H1 (cell line): ENCODE results near the gene BCL2L12. TPM values are rescaled to one million over a fixed set of nuclear protein-coding genes. Genes with fewer than 3 reads are reported as not detected.

Source experiments
- ASH2L ChIP-seq: fragments of 200-600, 300-600 bp; sonication (generic); IDR thresholded peaks from one replicate; pipeline ENCODE4 v1.7.1; 2017; ENCODE audit warnings: low read length
- GABPA ChIP-seq: IDR thresholded peaks from 2 replicates; pipeline ENCODE4 v1.6.1; 2011; ENCODE audit warnings: mild to moderate bottlenecking, low read length, moderate library complexity, borderline replicate concordance; ENCODE audit not compliant: insufficient read depth
- HDAC2 ChIP-seq, 2 experiments: fragments of 300-600 bp in 1 of 2; sonication (generic) in 1 of 2; IDR thresholded peaks; 2 replicates each; pipeline ENCODE4 v1.6.1; 2011 to 2012; ENCODE audit warnings: low read depth in 2 of 2, low read length in 2 of 2, mild to moderate bottlenecking in 2 of 2, moderate library complexity in 2 of 2, borderline replicate concordance in 1 of 2, inconsistent platforms in 1 of 2
- KDM1A ChIP-seq: fragments of 200-600, 300-600 bp; sonication (generic); IDR thresholded peaks from 2 replicates; pipeline ENCODE4 v1.7.1; 2016; ENCODE audit warnings: mild to moderate bottlenecking, low read length, borderline replicate concordance
- POLR2AphosphoS5 ChIP-seq: IDR thresholded peaks from 2 replicates; pipeline ENCODE4 v1.6.1; 2011; ENCODE audit warnings: low read depth, low read length
- RBBP5 ChIP-seq: IDR thresholded peaks from 2 replicates; pipeline ENCODE4 v1.7.1; 2012; ENCODE audit warnings: low read depth, mild to moderate bottlenecking, inconsistent platforms, low read length, moderate library complexity, borderline replicate concordance
- USF2 ChIP-seq: IDR thresholded peaks from 2 replicates; pipeline ENCODE4 v1.6.1; 2011; ENCODE audit warnings: low read length, improper control_type of control experiment
- polyA plus RNA-seq, 7 experiments: library from polyadenylated mRNA; depleted of rRNA in 3 of 7; stranded (reverse) in 5 of 7; unstranded in 2 of 7; fragments of >200 nt in 5 of 7; fragments of 200-250 nt in 2 of 7; gene quantifications; 1 replicate in 5 of 7; 2 replicates in 1 of 7; 4 replicates in 1 of 7; pipeline versions ENCODE4 v1.2.1 to v1.2.3, GENCODE V29; 2011 to 2013; ENCODE audit warnings: missing spikeins in 2 of 7, mixed read lengths in 2 of 7
- total RNA-seq: library from RNA; stranded (reverse); fragmentation: NEBNext Ultra II Directional; extraction: Animal tissue kit (Norgen Biotek cat#: 25700); gene quantifications from 2 replicates; pipeline ENCODE4 v1.2.1, GENCODE V29; 2021
- TF ChIP-seq, protein P1 (sequence below), 3 experiments: IDR thresholded peaks; 1 replicate in 2 of 3; 2 replicates in 1 of 3; pipeline versions ENCODE4 v1.5.1 to v1.6.1; 2011; ENCODE audit warnings: low read length in 3 of 3, mild to moderate bottlenecking in 3 of 3, inconsistent platforms in 2 of 3, low read depth in 1 of 3, moderate library complexity in 1 of 3; ENCODE audit not compliant: insufficient read depth in 1 of 3; ENCODE audit errors: control extremely low read depth in 1 of 3

BCL2L12 gene
- total and polyA plus RNA-seq, 2 of the 8 experiments (the other 6 are each of a cell fraction or from before 2014, with no cell fraction given): 126 to 209 TPM

GRCh38 chr19:49713236-49713845, 47.6 kb downstream of the BCL2L12 start (continued):
- TF ChIP-seq GABPA (no peak), HDAC2 (IDR thresholded peaks at IDR 0.05; ENCODE audit: borderline replicate concordance in 1 of 2, low read depth in 2 of 2, low read length in 2 of 2) (no peak), USF2 (no peak), POLR2AphosphoS5 (no peak), KDM1A (no peak), ASH2L (no peak), RBBP5 (no peak)
- TF ChIP-seq, protein P1, sequence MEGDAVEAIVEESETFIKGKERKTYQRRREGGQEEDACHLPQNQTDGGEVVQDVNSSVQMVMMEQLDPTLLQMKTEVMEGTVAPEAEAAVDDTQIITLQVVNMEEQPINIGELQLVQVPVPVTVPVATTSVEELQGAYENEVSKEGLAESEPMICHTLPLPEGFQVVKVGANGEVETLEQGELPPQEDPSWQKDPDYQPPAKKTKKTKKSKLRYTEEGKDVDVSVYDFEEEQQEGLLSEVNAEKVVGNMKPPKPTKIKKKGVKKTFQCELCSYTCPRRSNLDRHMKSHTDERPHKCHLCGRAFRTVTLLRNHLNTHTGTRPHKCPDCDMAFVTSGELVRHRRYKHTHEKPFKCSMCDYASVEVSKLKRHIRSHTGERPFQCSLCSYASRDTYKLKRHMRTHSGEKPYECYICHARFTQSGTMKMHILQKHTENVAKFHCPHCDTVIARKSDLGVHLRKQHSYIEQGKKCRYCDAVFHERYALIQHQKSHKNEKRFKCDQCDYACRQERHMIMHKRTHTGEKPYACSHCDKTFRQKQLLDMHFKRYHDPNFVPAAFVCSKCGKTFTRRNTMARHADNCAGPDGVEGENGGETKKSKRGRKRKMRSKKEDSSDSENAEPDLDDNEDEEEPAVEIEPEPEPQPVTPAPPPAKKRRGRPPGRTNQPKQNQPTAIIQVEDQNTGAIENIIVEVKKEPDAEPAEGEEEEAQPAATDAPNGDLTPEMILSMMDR (IDR thresholded peaks at IDR 0.05; ENCODE audit: control extremely low read depth in 1 of 3, insufficient read depth in 1 of 3, low read depth in 1 of 3, low read length in 3 of 3): no peak
